Colonic mucosa (tissue), 4 donors: ENCODE data around the gene CHTF18. TPM values are rescaled to one million over a fixed set of nuclear protein-coding genes. Genes with fewer than 3 reads are reported as not detected.

Experiments used
- DNase-seq: peaks from one replicate; pipeline ENCODE4 v3.0.0-alpha.2; 2020
- H3K27ac ChIP-seq: fragments of 200-600 bp; one replicate; pipeline ENCODE4 v1.8.0; 2021
- H3K27me3 ChIP-seq: fragments of 200-600 bp; one replicate; pipeline ENCODE4 v1.8.0; 2021
- H3K36me3 ChIP-seq: fragments of 200-600 bp; one replicate; pipeline ENCODE4 v1.8.0; 2021
- H3K4me1 ChIP-seq: fragments of 200-600 bp; one replicate; pipeline ENCODE4 v1.8.0; 2021; ENCODE audit warnings: mild to moderate bottlenecking
- H3K4me3 ChIP-seq: fragments of 200-600 bp; one replicate; pipeline ENCODE4 v1.8.0; 2021
- H3K9ac ChIP-seq, 2 donors: one replicate each; pipeline ENCODE4 v1.7.0; 2013; ENCODE audit warnings: control low read depth in 2 of 2, low read depth in 2 of 2, low read length in 2 of 2
- H3K9me3 ChIP-seq: fragments of 200-600 bp; one replicate; pipeline ENCODE4 v1.8.0; 2021
- CTCF ChIP-seq: fragments of 200-600 bp; IDR thresholded peaks from one replicate; pipeline ENCODE4 v1.8.0; 2022; ENCODE audit warnings: antibody characterized with exemption, mild to moderate bottlenecking
- intact Hi-C: fragments of 100-400 bp; cut with DNase I; formaldehyde crosslinking; loops from one replicate; pipeline ENCODE4 v1.14.1; 2022
- total RNA-seq, 2 donors: library from RNA; stranded (reverse); fragmentation: NEBNext Ultra II Directional in 1 of 2; extraction: Animal tissue kit (Norgen Biotek cat#: 25700) in 1 of 2; gene quantifications; one replicate each; pipeline ENCODE4 v1.2.1, GENCODE V29; 2021
- donor health status: healthy.
- donor health status: DM: no; HTN: no; CAD: no.
- donor health status: DM: no; HTN: no; CAD: no.

The CHTF18 gene
- total RNA-seq, 2 donors from 2014 or later = 16.5 to 111 TPM

- no peak for TF ChIP-seq CTCF
- Histone ChIP-seq H3K9me3 (no peaks in the 10 kb centered on the region), H3K4me1 (peaks cover 15% of the 10 kb centered on the region), H3K9ac (no peak overlapping the region), H3K4me3 (no peak overlapping the region), H3K27ac (no peak overlapping the region), H3K27me3 (no peaks in the 10 kb centered on the region), H3K36me3 (peaks cover 4% of the 10 kb centered on the region)
- no peak for DNase-seq
- intact Hi-C loops = no loop called here
Observed at GRCh38 chr16:790086-790485, 1.7 kb downstream of the CHTF18 start.

GRCh38 chr16:791131-791530 lies 2.7 kb downstream of the CHTF18 start:
- Histone ChIP-seq H3K4me3 (no peak overlapping the region), H3K27ac (no peak overlapping the region), H3K9me3 (no peaks in the 10 kb centered on the region), H3K27me3 (no peaks in the 10 kb centered on the region), H3K36me3 (peaks cover 1% of the 10 kb centered on the region), H3K9ac (no peak overlapping the region), H3K4me1 (peaks cover 15% of the 10 kb centered on the region)
- TF ChIP-seq CTCF = no peak
- DNase-seq = no peak
- intact Hi-C loops = no loop called here

DNA sequence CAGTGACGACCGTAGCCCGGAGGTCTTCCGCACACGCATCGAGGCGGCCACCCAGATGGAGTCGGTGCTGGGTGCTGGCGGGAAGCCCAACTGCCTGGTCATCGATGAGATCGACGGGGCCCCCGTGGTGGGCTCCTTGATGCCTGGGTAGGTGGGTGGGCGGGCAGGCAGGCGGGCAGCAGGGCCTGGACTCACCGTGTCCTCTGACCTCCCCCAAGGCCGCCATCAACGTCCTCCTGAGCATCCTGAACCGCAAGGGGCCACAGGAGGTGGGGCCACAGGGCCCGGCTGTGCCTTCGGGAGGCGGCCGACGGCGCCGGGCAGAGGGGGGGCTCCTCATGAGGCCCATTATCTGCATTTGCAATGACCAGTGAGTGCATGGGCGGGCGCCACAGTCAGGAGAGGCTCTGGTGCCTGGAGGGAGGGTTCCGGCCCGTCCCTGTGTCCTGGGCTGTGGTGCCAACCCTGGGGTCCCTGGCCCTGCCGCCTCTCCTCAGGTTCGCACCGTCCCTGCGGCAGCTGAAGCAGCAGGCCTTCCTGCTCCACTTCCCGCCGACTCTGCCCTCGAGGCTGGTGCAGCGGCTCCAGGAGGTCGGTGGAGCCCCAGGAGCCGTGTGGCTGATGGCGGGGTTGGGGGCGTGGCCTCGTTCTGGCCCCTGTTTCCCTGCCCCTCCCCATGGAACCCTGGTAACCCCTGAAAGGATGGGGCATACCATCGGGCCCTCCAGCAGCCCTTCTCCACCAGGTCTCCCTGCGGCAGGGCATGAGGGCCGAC lies 4.0 kb downstream of the CHTF18 start:
- peaks cover 9% of the 10 kb centered on the region for H3K4me1 ChIP-seq
- H3K4me3 ChIP-seq = no peak overlapping the region
- no peaks in the 10 kb centered on the region for H3K27me3 ChIP-seq
- H3K36me3 ChIP-seq = no peaks in the 10 kb centered on the region
- no peak overlapping the region for H3K9ac ChIP-seq
- no peak for TF ChIP-seq CTCF
- intact Hi-C loops = no loop called here
- no peak for DNase-seq
- no peak overlapping the region for H3K27ac ChIP-seq
- no peaks in the 10 kb centered on the region for H3K9me3 ChIP-seq

DNA sequence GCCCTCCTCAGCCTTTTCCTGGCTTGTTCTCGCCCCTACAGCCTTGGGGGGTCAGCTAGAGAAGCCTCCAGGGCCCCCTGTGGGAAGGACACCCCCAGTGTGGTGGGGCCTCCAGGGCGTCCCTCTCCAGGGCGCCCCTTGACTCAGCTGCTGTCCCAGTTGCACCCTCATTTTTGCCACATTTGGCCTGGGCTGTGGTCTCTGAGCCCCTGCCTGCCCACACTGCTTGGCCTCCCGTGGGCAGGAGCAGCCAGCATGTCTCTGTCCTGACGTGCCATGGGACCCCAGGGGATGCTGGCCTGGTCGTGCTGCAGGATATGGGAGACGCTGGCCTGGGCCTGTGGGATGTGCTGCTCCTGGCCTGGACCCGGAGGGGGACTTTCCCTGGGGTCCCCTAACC lies 5.0 kb downstream of the CHTF18 start:
- H3K27ac ChIP-seq = no peak overlapping the region
- no peak for DNase-seq
- H3K4me1 ChIP-seq = peaks cover 7% of the 10 kb centered on the region
- H3K27me3 ChIP-seq = no peaks in the 10 kb centered on the region
- H3K36me3 ChIP-seq = no peaks in the 10 kb centered on the region
- no peak overlapping the region for H3K4me3 ChIP-seq
- no peak for TF ChIP-seq CTCF
- intact Hi-C loops = no loop called here
- no peak overlapping the region for H3K9ac ChIP-seq
- no peaks in the 10 kb centered on the region for H3K9me3 ChIP-seq

DNA sequence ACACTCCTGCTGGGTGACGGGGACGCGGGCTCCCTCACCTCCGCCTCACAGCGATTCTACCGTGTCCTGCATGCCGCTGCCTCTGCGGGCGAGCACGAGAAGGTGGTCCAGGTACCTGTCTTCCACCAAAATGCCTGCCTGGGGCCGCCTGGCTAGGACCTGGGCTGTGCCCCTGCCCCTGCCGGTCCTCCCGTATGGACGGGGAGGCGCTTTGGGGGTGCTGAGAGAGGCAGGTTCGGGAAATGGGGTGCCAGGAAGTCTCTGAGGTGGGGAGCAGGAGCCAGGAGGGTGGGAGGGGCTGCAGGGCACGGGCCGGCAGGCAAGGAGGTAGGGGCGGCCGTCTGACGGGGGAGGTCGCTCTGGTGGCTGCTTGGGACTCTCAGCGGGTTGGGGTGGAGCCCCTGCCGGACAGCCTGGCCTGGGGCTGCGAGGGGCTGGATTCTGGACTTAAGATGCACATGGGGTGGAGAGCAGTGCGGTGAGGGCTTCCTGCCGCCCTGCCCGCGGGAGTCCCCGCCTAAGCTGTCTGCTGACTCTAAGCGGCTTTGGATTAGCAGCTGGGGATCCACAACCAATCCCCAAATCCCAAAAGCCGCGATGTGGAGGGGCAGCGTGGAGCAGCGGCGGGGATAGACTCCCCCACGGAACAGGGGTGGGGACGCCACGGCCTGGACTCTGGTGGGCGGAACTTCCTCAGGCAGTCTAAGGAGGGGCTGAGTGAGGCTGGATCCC lies 5.8 kb downstream of the CHTF18 start:
- Histone ChIP-seq H3K9ac (no peak overlapping the region), H3K36me3 (no peaks in the 10 kb centered on the region), H3K4me3 (no peak overlapping the region), H3K27ac (no peak overlapping the region), H3K4me1 (peaks cover 1% of the 10 kb centered on the region), H3K9me3 (no peaks in the 10 kb centered on the region), H3K27me3 (peaks cover under 1% of the 10 kb centered on the region)
- no peak for TF ChIP-seq CTCF
- intact Hi-C loops = no loop called here
- DNase-seq = no peak
